H54 (cell line): Measurements from ENCODE around the gene BHLHA15.

Source experiments
- DNase-seq: peaks from one replicate; pipeline ENCODE4 v3.0.0; 2011; ENCODE audit warnings: low spot score, mixed read lengths; ENCODE audit not compliant: insufficient read length
- FAIRE-seq: peaks from 3 replicates; lab custom pipeline; 2011; peaks lifted over from hg19 to GRCh38; lab: Jason Lieb, UNC
- POLR2A ChIP-seq: IDR thresholded peaks from 2 replicates; pipeline ENCODE4 v1.6.1; 2011; ENCODE audit warnings: low read depth, mild to moderate bottlenecking, low read length

BHLHA15 gene

DNA sequence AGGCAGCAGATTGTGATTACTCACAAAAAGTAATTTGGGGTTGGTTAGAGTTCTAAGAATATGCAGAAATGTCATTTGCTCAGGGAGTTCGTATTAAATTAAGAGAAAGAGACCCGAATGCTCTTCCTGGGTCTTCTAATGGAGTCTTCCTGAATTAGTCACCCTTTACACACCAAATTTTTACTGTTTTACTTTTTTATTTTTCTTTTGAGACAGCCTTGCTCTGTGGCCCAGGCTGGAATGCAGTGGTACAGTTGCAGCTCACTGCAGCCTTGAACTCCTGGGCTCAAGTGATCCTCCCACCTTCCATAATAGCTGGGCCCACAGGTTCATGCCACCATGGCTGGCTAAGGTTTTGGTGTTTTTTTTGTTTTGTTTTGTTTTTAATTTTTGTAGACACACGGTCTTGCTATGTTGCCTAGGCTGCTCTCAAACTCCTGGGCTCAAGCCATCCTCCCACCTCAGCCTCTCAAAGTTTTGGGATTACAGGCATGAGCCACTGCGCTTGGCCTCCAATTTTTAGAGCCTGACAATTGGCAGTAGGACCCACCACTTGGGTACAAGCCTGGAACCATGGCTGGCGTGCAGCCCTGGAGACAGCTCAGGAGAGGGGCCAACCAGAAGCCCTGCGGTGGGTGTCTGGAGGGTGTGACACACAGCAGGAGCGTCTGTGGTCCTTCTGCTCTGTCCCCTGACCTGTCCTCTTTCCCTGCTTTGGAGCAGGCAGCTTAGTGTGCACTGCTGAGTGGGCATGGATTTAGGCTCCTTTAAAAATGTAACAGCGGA lies 16.4 kb upstream of the BHLHA15 start:
- DNase-seq, result no peak
- no peak for TF ChIP-seq POLR2A
- FAIRE-seq, result no peak

DNA sequence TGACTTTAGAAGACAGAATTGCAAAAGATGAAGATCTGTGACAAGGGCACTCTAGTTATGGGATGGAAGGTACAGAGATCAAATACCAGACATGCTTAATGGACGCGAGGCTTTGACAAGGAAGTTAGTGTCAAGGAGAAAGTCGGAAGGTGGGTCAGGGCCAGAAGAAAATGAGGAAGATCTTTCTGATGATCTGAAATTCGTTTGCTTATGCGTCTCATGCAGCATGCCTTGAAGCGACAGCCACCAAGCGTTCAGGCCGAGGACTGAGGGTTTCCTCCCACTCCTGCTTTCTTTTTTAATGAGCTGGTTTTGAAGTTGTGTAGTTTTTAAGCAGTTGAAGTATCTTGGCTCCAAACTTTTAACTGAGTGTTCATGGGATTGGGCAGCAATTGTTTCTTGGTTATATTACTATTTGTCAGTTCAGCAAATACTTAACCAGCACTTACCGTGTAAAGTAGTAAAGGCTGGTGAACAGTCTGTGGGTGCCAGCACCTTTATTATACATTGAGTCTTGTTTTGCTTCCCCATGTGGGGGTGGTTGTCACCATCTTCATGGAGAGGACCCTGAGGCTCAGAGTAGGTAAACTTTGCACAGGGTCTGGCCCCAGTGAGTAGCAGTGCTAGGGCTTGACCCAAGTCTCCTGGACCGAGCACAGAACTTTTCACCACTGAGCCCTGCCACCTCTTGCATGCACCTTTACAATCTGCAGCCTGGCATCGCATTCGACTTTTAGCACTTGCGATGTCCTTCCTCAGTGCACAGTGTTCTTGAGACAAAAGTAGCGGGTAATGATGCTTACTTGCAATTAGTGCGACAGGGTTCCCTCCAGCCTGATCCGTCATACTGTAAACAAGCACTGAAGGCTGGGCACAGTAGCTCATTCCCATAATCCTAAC lies 14.3 kb upstream of the BHLHA15 start:
- no peak for TF ChIP-seq POLR2A
- FAIRE-seq (no peak), DNase-seq (no peak)

- FAIRE-seq (no peak), DNase-seq (no peak)
- no peak for TF ChIP-seq POLR2A
Observed at GRCh38 chr7:98199131-98199530, 12.1 kb upstream of the BHLHA15 start.

GRCh38 chr7:98200364-98200763 lies 10.9 kb upstream of the BHLHA15 start:
- TF ChIP-seq POLR2A, result no peak
- FAIRE-seq, result no peak
- DNase-seq, result no peak

DNA sequence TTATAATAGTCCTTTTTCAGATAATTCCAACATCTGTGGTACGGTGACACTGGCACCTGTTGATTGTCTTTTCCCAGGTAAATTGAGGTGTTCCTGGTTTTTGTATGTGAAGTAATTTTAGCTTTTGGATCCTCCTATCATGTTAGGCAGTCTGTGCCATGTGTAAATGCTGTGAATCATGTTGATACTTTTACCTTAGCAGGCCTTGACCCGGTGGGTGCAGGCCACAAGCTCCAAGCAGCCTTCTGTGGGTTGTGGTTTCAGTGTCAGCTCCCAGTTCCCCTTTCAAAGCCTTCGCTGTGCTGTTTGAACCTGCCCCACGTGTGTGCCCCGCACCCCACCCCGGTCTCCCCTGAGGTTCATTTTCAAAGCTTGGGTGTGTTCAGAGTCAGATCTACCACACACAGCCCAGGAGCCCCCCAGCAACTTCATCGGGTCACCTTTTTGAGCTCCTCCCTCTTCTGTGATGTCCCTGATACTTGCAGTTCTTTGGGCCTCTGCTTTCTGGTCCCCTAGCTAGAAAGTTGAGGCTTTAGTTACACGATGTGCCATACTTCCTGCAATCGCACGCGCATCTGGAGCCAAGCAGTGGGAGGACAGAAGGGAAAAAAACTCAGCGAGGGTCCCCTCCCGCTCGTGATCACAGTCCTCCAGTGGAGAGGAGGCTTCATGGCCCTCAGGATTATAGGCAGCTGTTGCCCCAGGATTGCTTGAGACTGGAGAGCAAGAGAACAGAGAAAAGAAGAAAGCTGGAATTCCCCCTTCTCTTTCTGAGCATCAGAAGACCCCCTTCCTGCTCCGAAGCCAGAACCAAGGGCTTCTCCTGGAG lies 8.7 kb upstream of the BHLHA15 start:
- TF ChIP-seq POLR2A, result no peak
- FAIRE-seq (no peak), DNase-seq (no peak)

GRCh38 chr7:98203261-98203963 lies 7.8 kb upstream of the BHLHA15 start:
- FAIRE-seq, result no peak
- DNase-seq, result no peak
- TF ChIP-seq POLR2A, result no peak

DNA sequence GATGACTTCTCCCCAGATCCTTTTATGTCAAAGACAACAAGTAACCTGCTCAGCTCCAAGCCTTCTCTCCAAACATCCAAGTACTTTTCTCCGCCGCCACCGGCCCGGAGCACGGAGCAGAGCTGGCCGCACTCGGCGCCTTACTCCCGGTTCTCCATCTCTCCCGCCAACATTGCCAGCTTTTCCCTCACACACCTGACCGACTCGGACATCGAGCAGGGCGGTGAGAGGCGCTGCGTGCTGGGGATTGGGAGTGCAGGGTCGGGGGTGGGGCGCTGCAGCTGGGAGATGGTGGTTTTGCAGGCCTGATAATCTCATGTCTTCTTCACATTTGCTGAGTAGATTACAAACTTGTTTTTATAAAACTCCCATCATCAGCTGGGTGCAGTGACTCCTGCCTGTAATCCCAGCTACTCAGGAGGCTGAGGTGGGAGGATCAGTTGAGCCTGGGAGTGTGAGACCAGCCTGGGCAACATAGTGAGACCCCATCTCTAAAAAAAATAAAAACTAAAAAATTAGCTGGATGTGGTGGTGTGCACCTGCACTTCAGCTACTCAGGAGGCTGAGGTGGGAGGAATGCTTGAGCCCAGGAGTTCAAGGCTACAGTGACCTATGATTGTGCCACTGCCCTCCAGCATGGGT lies 7.2 kb upstream of the BHLHA15 start:
- no peak for DNase-seq
- TF ChIP-seq POLR2A, result no peak
- no peak for FAIRE-seq

GRCh38 chr7:98204670-98205069 lies 6.6 kb upstream of the BHLHA15 start:
- FAIRE-seq (no peak), DNase-seq (no peak)

DNA sequence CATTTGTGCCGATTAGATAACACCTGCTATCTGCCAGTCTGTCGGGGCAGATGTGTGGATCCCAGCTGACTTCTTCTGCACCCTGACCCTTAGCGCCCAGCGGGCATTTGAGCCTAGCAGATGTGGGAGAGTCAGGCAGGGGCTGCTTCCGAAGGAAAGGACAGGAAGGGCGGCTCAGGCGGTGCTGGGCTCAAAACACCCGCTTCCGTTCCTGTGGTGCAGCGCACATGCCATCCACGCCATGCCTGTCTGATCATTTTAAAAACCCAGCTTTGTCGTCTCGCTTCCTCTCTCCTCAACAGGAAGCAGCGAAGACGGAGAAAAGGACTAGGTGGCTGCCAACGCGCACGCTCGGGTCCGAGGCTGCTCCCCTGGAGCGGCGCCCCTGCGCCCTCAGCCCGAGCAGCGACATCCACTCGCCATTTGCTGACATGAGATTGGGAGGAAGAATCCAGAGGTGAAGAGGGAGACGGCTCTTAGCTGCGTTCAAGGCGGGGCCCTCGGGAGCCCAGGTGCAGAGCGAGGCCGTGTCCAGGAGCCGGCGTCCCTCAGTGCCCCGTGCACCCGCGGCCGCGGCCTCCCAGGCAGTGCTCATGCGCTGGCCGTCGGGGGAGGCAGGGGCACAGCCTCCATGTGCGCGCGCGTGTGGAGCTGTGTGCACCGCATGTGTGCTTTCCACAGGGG lies 5.9 kb upstream of the BHLHA15 start:
- DNase-seq (no peak), FAIRE-seq (no peak)
- no peak for TF ChIP-seq POLR2A

More at GRCh38 chr7:98204670-98205069, 6.6 kb upstream of the BHLHA15 start:
- no peak for TF ChIP-seq POLR2A

DNA sequence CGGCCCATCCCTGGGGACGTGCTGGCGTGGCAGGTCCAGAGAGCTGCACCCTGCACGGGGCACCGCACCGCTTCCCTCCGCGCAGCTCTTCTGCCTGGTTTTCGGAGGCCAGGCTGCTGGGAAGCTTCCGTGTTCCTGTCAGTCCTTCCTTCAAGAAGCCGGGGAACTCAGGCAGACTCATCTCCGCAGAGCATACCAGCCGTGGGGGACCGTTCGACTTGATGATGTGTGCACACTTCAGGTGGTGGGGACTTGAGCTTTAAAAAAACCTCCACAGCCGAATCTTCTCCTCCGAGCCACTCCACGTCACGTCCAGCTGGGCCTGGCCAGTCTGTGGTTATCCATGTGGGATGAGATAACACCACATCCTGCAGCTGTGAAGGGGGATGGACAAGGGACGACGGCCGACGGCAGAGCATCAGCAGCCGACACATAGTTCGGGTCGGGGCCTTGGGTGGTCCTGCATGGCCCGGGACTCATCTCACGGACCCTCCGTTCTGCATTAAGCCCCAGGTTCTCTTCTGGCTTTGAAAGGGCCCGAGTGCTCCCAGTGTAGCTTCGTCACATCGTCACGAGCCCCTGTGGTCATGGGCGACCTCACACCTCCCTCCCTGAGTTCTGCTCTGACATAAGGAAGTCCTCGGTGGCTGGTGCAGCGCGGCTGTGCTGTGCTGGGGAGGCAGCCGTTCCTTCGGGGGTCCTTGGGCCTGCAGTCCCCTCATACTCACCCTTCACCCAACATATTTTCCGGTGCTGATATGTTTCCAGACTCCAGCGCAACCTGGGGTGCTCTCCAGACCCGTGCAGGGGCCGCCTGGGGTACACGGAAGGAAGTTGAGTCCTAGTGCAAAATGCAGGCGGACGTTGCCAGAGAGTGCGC lies 4.5 kb upstream of the BHLHA15 start:
- FAIRE-seq (no peak), DNase-seq (no peak)
- no peak for TF ChIP-seq POLR2A
